ENCODE data around the gene MAT1A. TPM values are rescaled to one million over a fixed set of nuclear protein-coding genes. Genes with fewer than 3 reads are reported as not detected.

Gene MAT1A
- total RNA-seq, 1 donor from 2014 or later = not detected

- FAIRE-seq = no peak
Observed at GRCh38 chr10:80322711-80323110, 33.3 kb upstream of the MAT1A start.

GRCh38 chr10:80322158-80322557, 32.7 kb upstream of the MAT1A start:
- no peak for TF ChIP-seq CTCF (IDR thresholded peaks at IDR 0.05; ENCODE audit: insufficient read depth, low read length, severe bottlenecking)
- peak; percentile 12 for DNase-seq (ENCODE audit: low read depth)
- Histone ChIP-seq H3K27me3 (ENCODE audit: control insufficient read depth, insufficient read depth, low read length) (no peaks in the 10 kb centered on the region), H3K36me3 (ENCODE audit: control insufficient read depth, insufficient read depth, low read length) (no peaks in the 10 kb centered on the region), H3K4me3 (ENCODE audit: low read depth, low read length) (no peak overlapping the region)
- FAIRE-seq = no peak

More at GRCh38 chr10:80322711-80323110, 33.3 kb upstream of the MAT1A start:
- DNase-seq (ENCODE audit: low read depth) = no peak
- Histone ChIP-seq H3K4me3 (ENCODE audit: low read depth, low read length) (no peak overlapping the region), H3K27me3 (ENCODE audit: control insufficient read depth, insufficient read depth, low read length) (no peaks in the 10 kb centered on the region), H3K36me3 (ENCODE audit: control insufficient read depth, insufficient read depth, low read length) (no peaks in the 10 kb centered on the region)
- TF ChIP-seq CTCF (IDR thresholded peaks at IDR 0.05; ENCODE audit: insufficient read depth, low read length, severe bottlenecking) = no peak

GRCh38 chr10:80321183-80321582, 31.7 kb upstream of the MAT1A start:
- FAIRE-seq (no peak), DNase-seq (ENCODE audit: low read depth) (no peak)
- Histone ChIP-seq H3K4me3 (ENCODE audit: low read depth, low read length) (no peak overlapping the region), H3K27me3 (ENCODE audit: control insufficient read depth, insufficient read depth, low read length) (no peaks in the 10 kb centered on the region), H3K36me3 (ENCODE audit: control insufficient read depth, insufficient read depth, low read length) (no peaks in the 10 kb centered on the region)
- no peak for TF ChIP-seq CTCF (IDR thresholded peaks at IDR 0.05; ENCODE audit: insufficient read depth, low read length, severe bottlenecking)

GRCh38 chr10:80320377-80320776, 30.9 kb upstream of the MAT1A start:
- Histone ChIP-seq H3K4me3 (ENCODE audit: low read depth, low read length) (no peak overlapping the region), H3K36me3 (ENCODE audit: control insufficient read depth, insufficient read depth, low read length) (no peaks in the 10 kb centered on the region), H3K27me3 (ENCODE audit: control insufficient read depth, insufficient read depth, low read length) (no peaks in the 10 kb centered on the region)
- DNase-seq (ENCODE audit: low read depth) (peak; percentile 19), FAIRE-seq (no peak)
- TF ChIP-seq CTCF (IDR thresholded peaks at IDR 0.05; ENCODE audit: insufficient read depth, low read length, severe bottlenecking) = no peak

GRCh38 chr10:80319725-80320290, 30.4 kb upstream of the MAT1A start:
- Histone ChIP-seq H3K4me3 (ENCODE audit: low read depth, low read length) (no peak overlapping the region), H3K27me3 (ENCODE audit: control insufficient read depth, insufficient read depth, low read length) (no peaks in the 10 kb centered on the region), H3K36me3 (ENCODE audit: control insufficient read depth, insufficient read depth, low read length) (no peaks in the 10 kb centered on the region)
- TF ChIP-seq CTCF (IDR thresholded peaks at IDR 0.05; ENCODE audit: insufficient read depth, low read length, severe bottlenecking) = no peak
- FAIRE-seq (peak; percentile 50), DNase-seq (ENCODE audit: low read depth) (no peak)

- FAIRE-seq = no peak
- no peak for DNase-seq (ENCODE audit: low read depth)
- Histone ChIP-seq H3K27me3 (ENCODE audit: control insufficient read depth, insufficient read depth, low read length) (no peaks in the 10 kb centered on the region), H3K4me3 (ENCODE audit: low read depth, low read length) (no peak overlapping the region), H3K36me3 (ENCODE audit: control insufficient read depth, insufficient read depth, low read length) (no peaks in the 10 kb centered on the region)
- TF ChIP-seq CTCF (IDR thresholded peaks at IDR 0.05; ENCODE audit: insufficient read depth, low read length, severe bottlenecking) = no peak
Observed at GRCh38 chr10:80319318-80319717, 29.9 kb upstream of the MAT1A start.
